Ectodermal cell (in vitro differentiated cells): Measurements from ENCODE around the gene SNRNP25.

Source experiments
- H3K27ac ChIP-seq: 2 replicates; pipeline ENCODE4 v1.7.0; 2013; ENCODE audit warnings: mild to moderate bottlenecking, low read depth, low read length; ENCODE audit not compliant: insufficient read depth, poor library complexity, severe bottlenecking
- H3K27me3 ChIP-seq: 2 replicates; pipeline ENCODE4 v1.7.0; 2013; ENCODE audit warnings: mild to moderate bottlenecking, low read length; ENCODE audit not compliant: insufficient read depth, control insufficient read depth, poor library complexity, severe bottlenecking
- H3K36me3 ChIP-seq: one replicate; pipeline ENCODE4 v1.7.0; 2013; ENCODE audit warnings: low read length; ENCODE audit not compliant: control insufficient read depth, insufficient read depth
- H3K4me1 ChIP-seq: one replicate; pipeline ENCODE4 v1.7.0; 2013; ENCODE audit warnings: low read length; ENCODE audit not compliant: control insufficient read depth, insufficient read depth
- H3K4me3 ChIP-seq: 2 replicates; pipeline ENCODE4 v1.7.0; 2013; ENCODE audit warnings: low read depth, low read length, control low read depth; ENCODE audit not compliant: insufficient read depth
- H3K9me3 ChIP-seq: 2 replicates; pipeline ENCODE4 v1.7.0; 2013; ENCODE audit warnings: mild to moderate bottlenecking, low read length, moderate library complexity; ENCODE audit not compliant: control insufficient read depth
- WGBS, 2 experiments: methylation state at CpG; one replicate each; pipeline ENCODE4 v1.1.7; 2013; ENCODE audit warnings: missing lambda C conversion rate in 2 of 2; 5-methylcytosine and 5-hydroxymethylcytosine counted together

SNRNP25 gene

GRCh38 chr16:78444-79150 is 25.0 kb downstream of the SNRNP25 start:
- Histone ChIP-seq H3K4me3 (peak overlapping the region; percentile 64), H3K27me3 (peaks cover 8% of the 10 kb centered on the region), H3K4me1 (peaks cover 30% of the 10 kb centered on the region), H3K9me3 (no peaks in the 10 kb centered on the region), H3K27ac (no peak overlapping the region), H3K36me3 (peaks cover 4% of the 10 kb centered on the region)
- WGBS, 2 experiments, result 22 to 23% methylated on average over 36 of the region's 36 CpGs

- Histone ChIP-seq H3K4me1 (peaks cover 22% of the 10 kb centered on the region), H3K4me3 (peak overlapping the region; percentile 64), H3K27me3 (peaks cover 8% of the 10 kb centered on the region), H3K36me3 (peaks cover 4% of the 10 kb centered on the region), H3K27ac (no peak overlapping the region), H3K9me3 (no peaks in the 10 kb centered on the region)
- WGBS, 2 experiments, result 90 to 91% methylated on average over 32 of the region's 32 CpGs
Observed at GRCh38 chr16:79151-80054, 25.8 kb downstream of the SNRNP25 start.

GRCh38 chr16:83060-83603 is 29.5 kb downstream of the SNRNP25 start:
- Histone ChIP-seq H3K36me3 (peaks cover 11% of the 10 kb centered on the region), H3K4me3 (no peak overlapping the region), H3K27ac (no peak overlapping the region), H3K4me1 (no peaks in the 10 kb centered on the region), H3K9me3 (no peaks in the 10 kb centered on the region), H3K27me3 (peaks cover 8% of the 10 kb centered on the region)
- 94 to 97% methylated on average over 31 of the region's 31 CpGs for WGBS, 2 experiments

- WGBS, 2 experiments, result 85 to 86% methylated on average over 21 of the region's 21 CpGs
- peaks cover 15% of the 10 kb centered on the region for H3K36me3 ChIP-seq
- H3K9me3 ChIP-seq, result no peaks in the 10 kb centered on the region
- H3K4me1 ChIP-seq, result no peaks in the 10 kb centered on the region
- no peak overlapping the region for H3K27ac ChIP-seq
- H3K4me3 ChIP-seq, result no peak overlapping the region
- H3K27me3 ChIP-seq, result no peaks in the 10 kb centered on the region
Observed at GRCh38 chr16:83781-84615, 30.4 kb downstream of the SNRNP25 start.

GRCh38 chr16:84718-85406 is 31.2 kb downstream of the SNRNP25 start:
- Histone ChIP-seq H3K27me3 (no peaks in the 10 kb centered on the region), H3K4me3 (no peak overlapping the region), H3K36me3 (peaks cover 15% of the 10 kb centered on the region), H3K4me1 (no peaks in the 10 kb centered on the region), H3K9me3 (no peaks in the 10 kb centered on the region), H3K27ac (peak overlapping the region; percentile 8)
- 93 to 95% methylated on average over 7 of the region's 7 CpGs for WGBS, 2 experiments

GRCh38 chr16:85407-85782 is 31.8 kb downstream of the SNRNP25 start:
- 95 to 97% methylated on average over 18 of the region's 18 CpGs for WGBS, 2 experiments
- peak overlapping the region; percentile 8 for H3K27ac ChIP-seq
- peaks cover 11% of the 10 kb centered on the region for H3K36me3 ChIP-seq

GRCh38 chr16:85865-86264 is 32.2 kb downstream of the SNRNP25 start:
- Histone ChIP-seq H3K36me3 (peaks cover 11% of the 10 kb centered on the region), H3K4me3 (no peak overlapping the region), H3K27me3 (no peaks in the 10 kb centered on the region), H3K27ac (no peak overlapping the region), H3K9me3 (no peaks in the 10 kb centered on the region), H3K4me1 (no peaks in the 10 kb centered on the region)
- 91% methylated on average over 9 of the region's 9 CpGs for WGBS, 2 experiments

More at GRCh38 chr16:85407-85782, 31.8 kb downstream of the SNRNP25 start:
- no peaks in the 10 kb centered on the region for H3K4me1 ChIP-seq
- H3K27me3 ChIP-seq, result no peaks in the 10 kb centered on the region
- no peaks in the 10 kb centered on the region for H3K9me3 ChIP-seq
- H3K4me3 ChIP-seq, result no peak overlapping the region

GRCh38 chr16:86483-86952 is 32.9 kb downstream of the SNRNP25 start:
- Histone ChIP-seq H3K4me3 (no peak overlapping the region), H3K36me3 (peaks cover 11% of the 10 kb centered on the region), H3K27me3 (no peaks in the 10 kb centered on the region), H3K4me1 (no peaks in the 10 kb centered on the region), H3K27ac (no peak overlapping the region), H3K9me3 (no peaks in the 10 kb centered on the region)
- 95 to 96% methylated on average over 23 of the region's 23 CpGs for WGBS, 2 experiments

GRCh38 chr16:88613-89012 is 35.0 kb downstream of the SNRNP25 start:
- Histone ChIP-seq H3K4me3 (no peak overlapping the region), H3K36me3 (peaks cover 11% of the 10 kb centered on the region)
- 96% methylated on average over 14 of the region's 14 CpGs for WGBS, 2 experiments

More at GRCh38 chr16:88613-89012, 35.0 kb downstream of the SNRNP25 start:
- Histone ChIP-seq H3K27ac (no peak overlapping the region), H3K27me3 (no peaks in the 10 kb centered on the region), H3K9me3 (no peaks in the 10 kb centered on the region), H3K4me1 (no peaks in the 10 kb centered on the region)
